NCI-H1105 treated with DMSO at 0.1 percent for 48 hours (cell line): ENCODE results near the gene FBXO27.
A peak's percentile ranks its signal among the peaks of the same experiment; 100 is the strongest.
"Not testable (repeated sequence)": the region's sequence is repeated elsewhere in the genome, so short reads cannot be mapped to it uniquely, and the experiment has no call there.

Source experiments
- DNase-seq: peaks from one replicate; lab custom pipeline; 2025; lab: John Stamatoyannopoulos, UW

The FBXO27 gene

GRCh38 chr19:39038098-39038497, 5.7 kb upstream of the FBXO27 start:
- peak; percentile 2 for DNase-seq

DNA sequence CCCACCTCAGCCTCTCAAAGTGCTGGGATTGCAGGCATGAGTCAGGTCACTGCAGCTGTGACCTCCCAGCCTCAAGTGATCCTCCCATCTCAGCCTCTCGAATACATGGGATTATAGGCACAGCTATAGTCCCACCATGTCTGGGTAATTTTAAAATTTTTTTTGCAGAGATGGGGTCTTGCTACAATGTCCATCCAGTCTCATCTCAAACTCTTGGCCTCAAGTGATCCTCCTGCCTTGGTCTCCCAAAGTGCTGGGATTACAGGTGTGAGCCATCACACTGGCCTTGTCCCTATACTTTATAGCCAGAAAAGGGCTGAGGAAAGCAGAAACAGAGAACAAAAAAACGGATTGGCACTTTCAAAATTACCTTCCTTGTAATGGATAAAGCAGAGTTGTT, 4.8 kb upstream of the FBXO27 start:
- DNase-seq = no peak

- no peak for DNase-seq
Measured at GRCh38 chr19:39036581-39036980, 4.2 kb upstream of the FBXO27 start.

DNA sequence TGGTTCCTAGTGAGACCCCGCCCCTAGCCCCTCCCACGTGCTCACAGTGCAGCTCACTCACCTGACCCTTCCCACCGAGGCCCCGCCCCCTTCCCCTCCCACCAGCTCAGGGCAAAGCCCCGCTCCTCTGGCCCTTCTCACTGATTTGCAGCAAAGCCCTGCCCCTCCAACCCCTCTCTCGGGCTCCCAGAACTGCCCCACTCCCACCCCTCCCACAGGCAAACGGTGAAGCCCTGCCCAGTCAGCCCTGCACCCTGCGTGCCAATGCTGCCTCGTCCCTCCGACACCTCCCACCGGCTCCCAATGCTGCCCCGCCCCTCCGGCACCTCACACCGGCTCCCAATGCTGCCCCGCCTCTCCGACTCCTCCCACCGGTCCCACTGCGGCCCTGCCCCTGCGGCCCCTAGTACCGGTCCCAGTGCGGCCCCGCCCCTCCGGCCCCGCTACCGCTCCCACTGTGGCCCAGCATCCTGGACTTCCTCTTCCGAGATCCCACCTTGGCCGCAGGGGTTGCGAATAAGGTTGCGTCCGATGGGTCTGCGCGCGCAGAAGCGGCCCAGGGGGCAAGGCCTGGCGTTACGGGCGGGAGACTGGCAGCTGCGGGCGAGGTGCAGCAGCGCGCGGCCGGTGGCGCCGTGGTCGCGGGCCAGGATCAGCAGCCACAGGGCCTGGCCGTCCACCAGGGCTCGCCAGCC, 834 bp downstream of the FBXO27 start:
- peak; percentile 73 for DNase-seq

DNA sequence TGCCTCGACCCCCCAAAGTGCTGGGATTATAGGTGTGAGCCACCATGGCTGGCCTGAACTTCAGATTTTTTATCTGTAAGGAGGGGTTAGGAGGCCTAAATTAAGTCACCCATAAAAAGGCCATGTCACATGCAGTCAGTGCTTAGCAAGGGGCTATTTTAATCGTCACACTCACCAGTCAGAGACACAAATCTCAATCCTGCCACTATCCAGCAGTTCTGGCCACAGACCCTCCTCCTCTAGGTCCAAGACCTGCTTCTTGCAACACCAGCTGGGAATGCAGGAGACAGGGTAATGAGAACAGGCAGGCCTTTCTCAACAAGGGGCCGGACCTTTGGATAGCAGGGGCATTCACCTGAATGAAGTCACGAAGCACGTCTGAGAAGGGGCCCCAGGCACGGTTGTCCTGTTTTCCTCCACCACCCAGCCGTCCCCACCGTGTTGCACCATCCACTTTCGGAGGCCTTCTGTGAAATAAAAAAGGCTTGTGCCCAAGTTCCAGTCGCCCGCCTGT, 1.4 kb downstream of the FBXO27 start:
- DNase-seq = no peak

DNA sequence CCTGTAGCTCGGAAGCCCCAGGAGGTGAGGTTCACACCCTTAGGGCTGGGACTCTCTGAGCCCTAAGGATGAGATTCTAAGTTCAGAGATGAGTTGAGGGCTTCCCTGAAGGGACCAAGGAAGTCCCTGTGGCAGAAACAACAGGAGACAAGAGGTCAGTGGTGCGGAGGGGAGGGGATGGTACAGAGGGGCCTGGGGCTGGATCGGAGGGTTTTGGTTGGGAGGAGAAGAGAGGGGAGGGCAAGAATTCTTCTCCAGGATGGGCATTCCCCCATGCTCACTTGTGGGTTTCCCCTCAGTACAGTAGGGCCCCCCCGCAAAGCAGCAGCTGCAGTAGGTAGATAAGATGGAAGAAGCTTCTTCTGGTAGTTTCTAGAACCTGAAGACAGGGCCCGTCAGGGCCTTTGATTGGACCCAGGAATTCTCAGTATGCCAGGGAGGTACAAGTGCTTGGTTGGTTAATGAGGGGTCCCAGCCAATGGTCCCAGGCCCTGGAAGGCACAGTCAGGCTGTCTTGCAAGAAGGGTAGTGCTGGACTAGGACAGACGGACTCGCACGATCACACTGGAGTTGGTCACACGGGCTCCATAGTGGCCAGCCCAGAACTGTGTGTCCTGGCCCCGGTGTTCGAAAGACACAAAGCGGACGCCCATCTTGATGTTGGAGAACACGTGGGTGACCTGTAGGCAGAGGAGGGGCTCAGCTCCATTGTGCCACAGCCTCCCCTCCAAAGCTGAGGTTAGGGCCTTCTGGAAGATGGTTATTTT, 7.3 kb downstream of the FBXO27 start:
- no peak for DNase-seq

DNA sequence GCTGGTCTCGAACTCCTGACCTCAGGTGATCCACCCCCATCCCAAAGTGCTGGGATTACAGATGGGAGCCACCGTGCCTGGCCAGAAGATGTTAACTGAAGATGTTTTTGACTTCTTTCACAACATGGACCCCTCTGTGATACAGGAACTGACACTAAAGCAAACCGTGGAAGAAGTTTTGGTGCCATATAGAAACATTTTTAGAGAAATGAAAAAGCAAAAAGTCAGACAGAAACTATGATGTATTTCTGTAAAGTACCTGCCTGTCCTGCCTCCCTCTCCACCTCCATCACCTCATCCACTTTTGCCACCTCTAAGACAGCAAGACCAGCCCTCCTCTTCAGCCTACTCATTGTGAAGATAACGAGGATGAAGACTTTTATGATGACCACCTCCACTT, 11.3 kb downstream of the FBXO27 start:
- no peak for DNase-seq

DNA sequence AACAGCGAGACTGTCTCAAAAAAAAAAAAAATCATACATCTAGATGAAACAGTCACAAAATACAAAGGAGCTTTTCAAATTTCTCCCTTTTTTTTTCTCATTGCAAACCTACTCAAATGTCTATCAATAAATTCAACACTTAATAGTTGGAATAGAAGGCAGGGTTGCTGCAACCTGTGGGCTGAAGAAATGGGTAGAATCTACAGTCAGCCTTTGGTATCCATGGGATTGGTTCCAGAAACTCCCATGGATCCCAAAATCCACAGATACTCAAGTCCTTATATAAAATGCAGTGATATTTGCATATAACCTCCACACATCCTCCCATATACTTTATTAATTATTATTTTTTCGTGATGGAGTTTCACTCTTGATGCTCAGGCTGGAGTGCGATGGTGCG, 14.7 kb downstream of the FBXO27 start:
- no peak for DNase-seq

DNA sequence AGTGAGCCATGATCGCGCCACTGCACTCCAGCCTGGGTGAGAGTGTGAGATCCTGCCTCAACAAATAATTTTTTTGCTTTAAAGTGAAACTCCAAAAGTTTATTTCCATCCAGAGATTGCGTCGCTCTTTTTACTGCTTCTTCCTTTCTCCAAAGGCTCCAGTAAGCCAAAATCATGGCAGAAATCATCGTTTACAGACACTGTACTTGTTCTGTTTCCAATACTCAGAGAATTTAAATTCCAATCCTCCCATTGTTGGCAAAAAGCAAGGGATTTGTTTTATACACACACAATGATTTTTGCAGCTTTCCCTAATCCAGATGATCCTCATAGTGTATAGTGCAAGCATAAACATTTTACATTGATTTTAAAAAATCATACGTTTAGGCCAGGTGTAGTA, 15.3 kb downstream of the FBXO27 start:
- no peak for DNase-seq

DNA sequence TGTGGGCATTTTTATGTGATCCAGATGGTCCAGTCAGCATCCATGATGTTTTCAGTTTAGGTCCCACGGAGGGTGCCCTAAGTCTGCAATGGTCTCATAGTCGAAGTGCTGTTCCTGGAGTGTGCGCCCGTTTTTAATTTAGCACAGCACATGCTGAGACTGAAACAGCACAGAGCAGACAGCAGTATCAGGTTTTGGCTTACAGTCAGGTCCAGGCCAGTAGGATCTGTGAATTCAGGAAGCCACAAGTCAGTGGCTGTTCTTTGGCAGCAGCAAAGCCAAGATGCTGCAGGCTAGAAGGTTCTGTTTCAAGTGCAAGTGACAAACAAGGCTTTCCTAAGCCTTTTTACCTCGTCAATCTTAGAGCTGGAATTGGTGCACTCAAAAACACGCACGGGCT, 18.3 kb downstream of the FBXO27 start:
- DNase-seq = no peak

- DNase-seq = no peak
Measured at GRCh38 chr19:39009001-39009400, 23.3 kb downstream of the FBXO27 start.

GRCh38 chr19:39008137-39008536, 24.2 kb downstream of the FBXO27 start:
- DNase-seq = no peak

- DNase-seq = no peak
Measured at GRCh38 chr19:39007096-39007495, 25.3 kb downstream of the FBXO27 start.

DNA sequence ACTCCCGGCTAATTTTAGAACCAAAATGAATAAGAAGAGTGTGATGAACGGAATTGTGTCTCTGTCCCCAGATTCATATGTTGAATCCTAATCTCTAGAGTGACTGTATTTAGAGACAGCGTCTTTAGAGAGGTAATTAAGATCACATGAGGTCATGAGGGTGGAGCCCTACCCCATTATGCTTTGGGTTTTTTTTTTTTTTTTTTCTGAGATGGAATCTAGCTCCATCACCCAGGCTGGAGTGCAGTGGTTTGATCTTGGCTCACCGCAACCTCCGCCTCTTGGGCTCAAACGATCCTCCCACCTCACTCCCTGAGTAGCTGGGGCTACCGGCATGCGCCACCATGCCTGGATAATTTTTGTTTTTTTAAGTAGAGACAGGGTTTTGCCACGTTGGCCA, 27.9 kb downstream of the FBXO27 start:
- no peak for DNase-seq

- no peak for DNase-seq
Measured at GRCh38 chr19:39003796-39004195, 28.6 kb downstream of the FBXO27 start.

DNA sequence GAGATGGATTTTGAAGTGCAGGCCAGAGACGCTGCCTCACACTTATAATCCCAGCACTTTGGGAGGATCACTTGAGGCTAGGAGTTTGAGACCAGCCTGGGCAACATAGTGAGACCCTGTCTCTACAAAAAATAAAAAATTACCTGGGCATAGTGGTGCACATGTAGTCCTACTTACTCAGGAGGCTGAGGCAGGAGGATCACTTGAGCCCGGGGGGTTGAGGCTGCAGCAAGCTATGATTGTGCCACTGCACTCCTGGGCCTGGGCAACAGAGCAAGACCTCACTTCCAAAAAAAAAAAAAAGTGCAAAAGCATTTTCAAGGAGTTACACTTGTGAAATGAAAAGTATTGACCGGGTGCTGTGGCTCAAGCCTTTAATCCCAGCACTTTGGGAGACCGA, 29.2 kb downstream of the FBXO27 start:
- DNase-seq = no peak

GRCh38 chr19:39001041-39001440, 31.3 kb downstream of the FBXO27 start:
- DNase-seq = no peak

- DNase-seq = not testable (repeated sequence)
Measured at GRCh38 chr19:38997576-38997975, 34.8 kb downstream of the FBXO27 start.

DNA sequence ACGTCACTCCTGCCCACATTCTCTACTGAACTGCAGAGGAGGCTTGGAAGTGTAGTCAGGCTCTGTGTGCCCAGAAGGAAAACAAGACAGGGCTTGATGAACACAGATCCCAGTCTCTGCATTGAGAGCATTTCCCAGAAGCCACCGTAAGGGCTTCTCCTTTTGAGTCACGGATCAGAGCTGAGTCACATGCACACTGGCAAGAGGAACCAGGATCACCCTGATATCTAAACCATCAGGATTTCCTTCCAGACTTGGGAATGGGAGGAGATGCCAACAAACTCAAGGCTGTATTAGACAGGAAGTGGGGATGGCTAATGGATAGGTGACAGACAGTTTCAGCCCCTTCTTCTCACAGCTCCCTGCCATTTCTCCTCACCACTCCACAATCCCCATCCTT, 39.1 kb downstream of the FBXO27 start:
- no peak for DNase-seq

DNA sequence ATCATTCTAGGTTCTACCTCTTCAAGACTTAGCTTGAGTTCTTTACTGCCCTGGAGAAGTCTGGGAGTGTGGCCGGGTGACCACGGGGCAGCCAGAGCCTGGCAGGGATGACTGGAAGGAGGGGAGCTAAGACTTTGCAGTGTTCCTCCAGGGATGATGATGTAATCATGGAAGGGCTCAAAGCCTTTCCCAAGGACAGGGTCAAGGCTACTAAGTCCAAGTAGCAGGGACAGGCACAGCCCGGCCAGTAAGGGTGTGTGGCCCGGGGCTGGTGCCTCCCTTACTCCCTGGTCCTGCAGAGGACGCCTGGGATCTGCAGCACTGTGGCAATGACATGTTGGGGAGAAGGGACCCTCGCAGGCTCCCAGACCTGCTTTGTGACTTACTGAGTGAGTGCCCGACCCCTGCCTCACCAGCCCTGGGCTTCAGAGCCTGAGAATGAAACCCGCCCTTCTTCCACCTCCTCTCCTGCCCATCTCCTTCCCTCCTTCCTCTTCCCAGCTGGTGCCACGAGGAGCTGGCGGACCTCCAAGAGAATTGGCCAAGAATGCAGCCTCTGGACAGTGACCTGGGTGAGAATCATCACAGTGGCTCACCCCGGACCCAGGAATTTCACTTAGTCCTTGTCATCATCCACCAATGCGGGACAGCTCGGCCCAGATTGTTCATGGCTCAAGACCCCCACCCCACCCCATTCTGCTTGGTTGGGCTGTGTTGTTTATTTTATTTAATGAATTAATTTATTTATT, 41.2 kb downstream of the FBXO27 start:
- no peak for DNase-seq

DNA sequence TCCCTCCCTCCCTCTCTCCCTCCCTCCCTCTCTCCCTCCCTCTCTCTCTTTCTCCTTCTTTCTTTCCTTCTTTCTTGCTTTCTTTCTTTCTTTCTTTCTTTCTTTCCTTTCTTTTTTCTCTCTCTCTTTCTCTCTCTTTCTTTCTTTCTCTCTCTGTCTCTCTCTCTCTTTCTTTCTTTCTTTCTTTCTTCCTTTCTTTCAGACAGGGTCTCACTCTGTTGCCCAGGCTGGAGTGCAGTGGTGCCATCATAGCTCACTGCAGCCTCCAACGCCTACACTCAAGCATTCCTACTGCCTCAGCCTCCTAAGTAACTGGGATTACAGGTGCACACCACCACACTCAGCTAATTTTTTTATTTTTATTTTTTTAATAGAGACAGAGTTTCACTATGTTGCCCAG, 42.7 kb downstream of the FBXO27 start:
- DNase-seq = not testable (repeated sequence)

- DNase-seq = no peak
Measured at GRCh38 chr19:38989066-38989605, 43.2 kb downstream of the FBXO27 start.
